ENCODE data around the gene CCDC57.

CCDC57 gene

GRCh38 chr17:82092628-82092994 lies 120.0 kb downstream of the CCDC57 start:
- DNase-seq (ENCODE audit: low read depth in 3 of 3) = no peak

- DNase-seq (ENCODE audit: low read depth in 3 of 3) = no peak
Measured at GRCh38 chr17:82092094-82092586, 120.5 kb downstream of the CCDC57 start.

- no peak for DNase-seq (ENCODE audit: low read depth in 3 of 3)
Measured at GRCh38 chr17:82091264-82092066, 121.2 kb downstream of the CCDC57 start.

GRCh38 chr17:82090549-82091263 lies 121.9 kb downstream of the CCDC57 start:
- no peak for DNase-seq (ENCODE audit: low read depth in 3 of 3)

- no peak for DNase-seq (ENCODE audit: low read depth in 3 of 3)
Measured at GRCh38 chr17:82089723-82090548, 122.7 kb downstream of the CCDC57 start.

- DNase-seq (ENCODE audit: low read depth in 3 of 3) = no peak
Measured at GRCh38 chr17:82088838-82089722, 123.6 kb downstream of the CCDC57 start.

- no peak for DNase-seq (ENCODE audit: low read depth in 3 of 3)
Measured at GRCh38 chr17:82087961-82088837, 124.4 kb downstream of the CCDC57 start.

DNA sequence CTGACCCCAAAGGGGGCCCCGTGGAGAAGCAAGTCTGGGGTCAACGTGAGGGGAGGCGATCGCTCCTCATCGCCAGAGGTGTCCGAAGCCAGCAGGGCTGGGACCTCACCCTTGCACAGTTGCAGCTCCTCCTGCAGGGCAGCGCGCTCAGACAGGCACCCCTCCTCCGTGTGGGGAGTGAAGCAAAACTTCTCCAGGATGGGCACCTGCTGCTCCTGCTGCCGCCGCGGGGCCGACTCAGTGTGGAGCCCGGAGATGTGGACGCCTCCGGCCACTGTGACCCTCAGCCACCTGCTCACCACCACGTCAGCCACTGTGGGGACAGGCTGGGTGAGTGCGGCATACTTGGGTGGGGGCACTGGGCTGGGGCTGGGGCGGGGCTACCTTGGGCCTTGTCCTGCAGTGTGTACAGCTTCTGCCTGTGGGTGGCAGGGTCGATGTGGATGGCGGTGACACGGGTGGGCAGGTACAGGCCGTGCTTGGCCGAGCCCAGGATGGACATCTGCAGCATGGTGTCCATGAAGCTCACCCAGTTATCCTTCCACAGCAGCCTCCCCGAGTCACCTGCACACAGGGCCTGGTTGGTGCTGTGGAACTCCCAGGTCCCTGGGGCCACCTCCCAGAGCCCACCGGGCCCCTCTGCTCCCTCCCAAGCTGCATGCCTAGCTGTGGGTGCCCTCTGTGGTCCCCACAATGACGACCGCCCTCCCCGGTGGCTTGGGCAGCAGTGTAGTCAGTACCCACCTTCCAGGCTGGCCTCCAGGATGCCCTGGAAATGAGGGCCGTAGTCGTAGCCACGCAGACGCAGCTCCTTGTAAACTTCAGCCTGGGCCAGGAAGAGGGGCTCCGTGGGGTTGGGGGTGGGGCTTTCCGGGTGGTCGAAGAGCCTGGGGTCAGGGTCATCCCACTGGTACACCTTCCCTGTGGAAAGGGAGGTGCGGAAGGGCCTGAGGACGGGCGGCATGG lies 125.4 kb downstream of the CCDC57 start:
- DNase-seq (ENCODE audit: low read depth in 3 of 3) = no peak

DNA sequence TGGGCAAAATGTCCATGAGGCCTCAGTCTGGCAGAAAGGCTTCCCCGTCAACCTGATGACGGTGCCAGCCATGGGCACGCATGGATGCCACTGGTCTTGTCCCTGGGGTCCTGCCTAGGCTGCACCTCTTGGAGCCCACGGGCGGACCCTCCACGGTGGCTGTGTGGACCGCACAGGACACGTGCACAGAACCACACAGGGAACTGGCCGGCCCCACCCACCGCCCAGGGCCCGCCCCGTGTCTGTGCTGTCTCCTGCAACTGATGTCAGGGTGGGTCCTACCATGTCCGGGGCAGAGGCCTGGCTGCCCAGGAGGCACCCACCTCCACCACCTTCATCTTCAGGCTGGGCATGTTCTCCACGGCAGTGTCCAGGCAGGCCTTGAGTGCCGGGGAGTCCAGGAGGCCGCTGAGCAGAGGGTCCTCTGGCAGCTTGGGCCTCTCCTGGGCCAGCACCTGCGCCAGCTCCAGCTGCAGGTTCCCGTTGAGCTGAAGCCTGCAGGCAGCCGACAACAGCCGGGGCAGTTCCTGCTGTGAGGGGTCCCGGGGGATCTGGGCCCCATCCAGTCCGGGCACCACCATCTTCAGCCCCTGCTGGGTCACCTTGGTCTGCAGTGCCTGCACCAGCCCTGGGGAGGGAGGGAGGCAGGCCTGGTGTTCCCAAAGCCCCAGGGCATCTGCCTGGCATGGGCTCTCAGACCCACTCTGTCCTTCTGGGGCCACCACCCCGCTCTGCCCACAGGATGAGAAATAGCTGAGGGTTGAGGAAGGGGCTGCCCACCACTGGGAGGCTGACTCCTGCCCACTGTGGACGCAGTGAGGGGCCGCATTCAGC lies 126.5 kb downstream of the CCDC57 start:
- DNase-seq (ENCODE audit: low read depth in 3 of 3) = no peak

DNA sequence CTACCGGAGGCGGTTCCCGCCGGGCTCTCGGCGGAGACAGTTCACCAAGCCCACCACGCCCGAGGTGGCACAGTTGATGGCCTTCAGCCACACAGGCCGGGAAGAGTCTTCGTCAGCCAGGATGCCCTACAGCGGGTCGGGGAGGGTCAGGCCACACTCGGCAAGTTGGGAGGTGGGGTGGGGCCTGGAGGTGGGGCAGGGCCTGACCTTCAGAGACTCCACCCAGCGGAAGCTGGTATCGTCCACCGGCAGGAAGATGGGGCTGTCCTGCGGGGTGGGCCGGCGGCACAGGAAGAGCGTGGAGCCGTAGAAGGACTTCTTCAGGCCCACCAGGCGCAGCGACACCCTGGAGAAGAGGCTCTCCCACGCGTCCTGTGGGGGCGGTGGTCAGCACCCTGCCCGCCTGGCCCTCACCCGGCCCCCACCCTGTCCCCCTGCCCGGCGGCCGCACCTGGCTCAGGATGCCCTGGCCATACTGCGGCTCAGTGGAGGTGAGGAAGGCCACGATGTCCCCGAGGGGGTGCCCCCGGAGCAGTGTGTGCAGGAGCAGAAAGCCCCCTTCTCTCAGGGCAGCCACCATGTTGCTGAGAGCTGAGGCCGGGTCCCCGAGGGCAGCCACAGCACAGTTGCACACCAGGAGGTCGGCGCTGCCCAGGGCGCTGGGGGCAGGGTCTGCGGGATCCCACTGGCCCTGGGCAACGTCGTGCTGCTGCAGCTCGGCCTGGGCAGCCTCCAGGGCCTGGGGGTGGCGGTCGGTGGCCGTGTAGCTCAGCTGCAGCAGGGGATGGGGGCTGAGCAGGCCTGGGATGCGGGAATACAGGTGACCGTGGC lies 127.4 kb downstream of the CCDC57 start:
- no peak for DNase-seq (ENCODE audit: low read depth in 3 of 3)

GRCh38 chr17:82084373-82085030 lies 128.1 kb downstream of the CCDC57 start:
- DNase-seq (ENCODE audit: low read depth in 3 of 3) = no peak

DNA sequence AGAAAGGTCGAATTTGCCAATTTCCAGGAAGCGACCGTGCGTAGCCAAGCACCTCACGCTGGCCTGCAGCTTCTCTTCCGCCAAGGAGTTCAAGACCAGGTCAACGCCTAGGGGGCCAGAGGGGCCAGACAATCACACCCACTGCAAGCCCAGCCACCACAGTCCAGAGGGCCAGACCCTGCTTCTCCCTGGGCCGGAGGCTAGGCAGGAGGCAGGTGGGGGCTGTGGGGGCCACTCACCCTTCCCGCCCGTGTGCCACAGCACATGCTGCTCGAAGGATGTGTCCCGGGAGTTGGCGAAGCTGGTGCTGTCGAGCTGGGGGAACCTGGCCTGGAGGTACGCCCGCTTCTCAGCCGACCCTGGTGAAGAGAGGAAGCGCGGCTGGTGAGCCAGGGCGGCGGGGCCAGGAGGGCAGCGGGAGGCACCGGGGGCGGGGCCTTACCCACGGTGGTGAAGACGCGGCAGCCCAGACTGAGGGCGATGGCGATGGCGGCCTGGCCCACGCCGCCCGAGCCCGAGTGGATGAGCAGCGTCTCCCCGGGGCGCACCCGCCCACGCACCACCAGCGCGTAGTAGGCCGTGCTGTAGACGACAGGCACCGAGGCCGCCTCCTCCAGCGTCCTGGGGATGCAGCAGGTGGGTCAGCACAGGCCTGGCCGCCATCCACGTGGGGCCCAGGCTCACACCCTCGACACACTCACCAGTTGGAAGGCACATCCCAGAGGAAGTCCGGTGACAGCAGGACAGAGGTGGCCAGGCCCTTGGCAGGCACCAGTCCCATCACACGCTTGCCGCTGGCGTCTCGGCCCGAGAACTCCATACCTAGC lies 128.9 kb downstream of the CCDC57 start:
- DNase-seq (ENCODE audit: low read depth in 3 of 3) = no peak

DNA sequence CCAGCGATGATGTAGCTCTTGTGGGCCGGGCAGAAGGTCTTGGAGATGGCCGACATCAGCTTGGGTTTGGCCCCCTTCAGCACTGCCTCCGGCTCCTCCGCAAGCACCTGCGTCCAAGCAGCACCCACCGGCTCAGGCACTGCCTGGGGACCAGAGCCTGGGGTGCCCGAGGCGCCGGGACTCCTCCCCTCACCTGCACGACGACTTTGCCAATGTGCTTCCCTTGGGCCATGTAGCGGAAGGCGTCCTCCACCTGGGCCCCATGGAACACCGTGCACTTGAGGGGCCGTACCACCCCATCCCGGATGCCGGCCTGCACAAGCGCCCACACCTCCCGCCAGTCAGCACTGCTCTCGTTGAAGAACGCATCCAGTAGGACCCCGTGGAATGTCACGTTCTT lies 129.6 kb downstream of the CCDC57 start:
- DNase-seq (ENCODE audit: low read depth in 3 of 3) = no peak

GRCh38 chr17:82082456-82082855 lies 130.2 kb downstream of the CCDC57 start:
- DNase-seq (ENCODE audit: low read depth in 3 of 3) = no peak

DNA sequence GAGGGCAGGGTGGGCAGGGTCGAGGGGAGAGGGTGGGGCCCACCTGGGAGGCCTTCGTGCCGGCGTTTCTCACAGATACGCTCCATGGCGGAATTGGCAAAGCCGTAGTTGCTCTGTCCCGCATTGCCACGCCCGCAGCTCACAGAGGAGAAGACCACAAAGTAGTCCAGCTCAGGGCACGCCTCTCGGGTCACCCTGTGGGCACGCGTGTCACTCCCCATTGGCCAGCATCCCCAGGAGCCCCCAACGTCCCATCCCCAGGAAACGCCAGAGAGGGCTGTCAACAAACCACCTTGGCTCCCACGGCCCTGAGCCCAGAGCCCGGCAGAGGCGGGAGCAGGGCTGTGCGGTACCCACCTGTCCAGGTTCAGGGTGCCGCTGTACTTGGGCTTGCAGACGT lies 130.7 kb downstream of the CCDC57 start:
- no peak for DNase-seq (ENCODE audit: low read depth in 3 of 3)

DNA sequence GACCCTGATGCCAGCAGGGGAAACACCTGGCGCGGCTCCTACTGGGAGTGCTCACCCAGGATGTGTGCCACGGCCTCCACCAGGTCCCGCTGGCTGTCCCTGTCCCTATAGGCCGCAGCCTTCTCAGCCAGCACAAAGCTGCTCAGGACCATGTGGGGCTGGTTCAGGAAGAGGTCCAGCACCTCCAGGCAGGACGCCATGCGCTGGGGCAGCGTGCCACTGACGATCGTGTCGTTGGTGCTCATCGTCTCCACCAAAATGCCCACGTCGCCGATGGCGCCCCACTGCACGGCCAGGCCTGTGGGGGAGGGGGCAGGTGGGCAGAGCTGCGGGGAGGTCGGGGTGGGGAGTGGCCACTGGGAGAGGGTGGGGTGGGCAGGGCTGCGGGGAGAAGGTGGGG lies 131.1 kb downstream of the CCDC57 start:
- DNase-seq (ENCODE audit: low read depth in 3 of 3) = no peak

Data from stimulated activated CD4-positive, alpha-beta T cell treated with anti-CD3 and anti-CD28 coated beads, TNF-alpha, amount 100 ng/mL, for 24 hours (primary cell).